Inflammatory macrophage treated with lipopolysaccharide for 4 hours (primary cell): ENCODE results near the gene DNAH12.
A peak's percentile ranks its signal among the peaks of the same experiment; 100 is the strongest.
"Not testable (repeated sequence)": the region's sequence is repeated elsewhere in the genome, so short reads cannot be mapped to it uniquely, and the experiment has no call there.

Experiments
- DNase-seq: peaks from one replicate; pipeline ENCODE4 v3.0.0-alpha.2; 2020

DNAH12 gene

DNA sequence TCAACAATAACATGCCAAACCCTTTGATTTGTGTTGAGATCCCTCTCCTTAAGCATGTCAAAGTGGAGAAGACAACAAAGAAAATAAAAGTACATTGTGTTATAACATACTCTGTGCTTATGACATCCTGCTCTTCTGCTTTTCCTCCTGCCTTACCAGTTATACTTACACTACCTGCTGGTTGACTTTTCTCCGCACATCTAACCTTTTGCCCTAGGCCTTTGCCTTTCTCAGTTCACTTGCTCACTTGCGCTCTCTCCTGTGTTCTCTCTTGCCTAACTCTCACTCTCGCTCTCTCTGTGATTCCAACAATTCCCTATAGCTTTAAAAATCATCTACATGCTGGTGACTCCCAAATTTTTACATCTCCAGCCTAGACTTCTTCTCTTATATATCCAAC is 5.7 kb downstream of the DNAH12 start:
- no peak for DNase-seq

GRCh38 chr3:57530071-57530608 is 14.0 kb downstream of the DNAH12 start:
- DNase-seq: no peak

- no peak for DNase-seq
Measured at GRCh38 chr3:57518276-57518915, 25.7 kb downstream of the DNAH12 start.

DNA sequence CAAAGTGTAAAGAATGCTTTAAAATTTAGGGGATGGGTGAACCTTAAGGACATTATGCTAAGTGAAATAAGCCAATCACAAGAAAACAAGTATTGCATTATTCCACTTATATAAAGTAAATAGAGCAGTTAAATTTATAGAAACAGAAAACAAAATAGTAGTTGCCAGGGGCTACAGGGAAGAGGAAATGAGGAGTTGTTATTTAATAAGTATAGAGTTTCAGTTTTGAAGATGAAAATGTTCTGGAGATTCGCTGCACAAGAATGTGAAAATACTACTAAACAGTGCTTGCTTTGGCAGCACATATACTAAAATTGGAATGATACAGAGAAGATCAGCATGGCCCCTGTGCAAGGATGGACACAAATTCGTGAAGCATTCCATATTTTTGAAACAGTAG is 32.0 kb downstream of the DNAH12 start:
- DNase-seq: no peak

DNA sequence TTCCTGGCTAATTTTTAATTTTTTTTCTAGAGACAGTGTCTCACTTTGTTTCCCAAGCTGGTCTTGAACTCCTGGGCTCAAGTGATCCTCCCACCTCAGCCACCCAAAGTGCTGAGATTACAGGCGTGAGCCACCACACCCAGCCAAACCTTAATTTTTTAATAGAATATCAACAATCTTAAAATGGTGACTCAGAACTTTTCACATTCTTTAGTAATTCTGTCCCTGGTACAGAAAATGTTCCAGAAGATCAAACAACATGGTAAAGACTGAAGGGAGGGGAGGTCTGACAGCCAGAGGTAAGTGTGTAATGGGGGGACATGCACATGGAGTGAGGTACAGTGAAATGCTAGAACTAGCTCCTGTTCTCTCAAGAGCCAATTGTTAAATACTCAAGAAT is 38.2 kb downstream of the DNAH12 start:
- no peak for DNase-seq

DNA sequence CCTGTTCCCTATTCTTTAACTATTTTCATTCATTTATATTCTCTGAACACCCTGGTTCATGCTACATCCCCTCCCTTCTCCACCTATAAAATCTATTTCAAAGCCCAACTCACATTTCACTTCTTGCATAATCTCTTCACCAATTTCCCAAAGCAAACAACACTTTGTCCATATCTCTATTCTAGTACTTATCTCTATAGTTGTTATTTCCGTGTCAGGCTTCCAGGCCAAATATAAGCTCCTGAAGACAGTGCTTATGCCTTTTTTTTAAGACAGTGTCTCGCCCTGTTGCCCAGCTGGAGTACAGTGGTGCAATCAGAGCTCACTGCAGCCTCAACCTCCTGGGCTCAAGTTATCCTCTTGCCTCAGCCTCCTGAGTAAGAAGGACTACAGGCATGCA is 43.6 kb downstream of the DNAH12 start:
- no peak for DNase-seq

- DNase-seq: no peak
Measured at GRCh38 chr3:57497904-57498303, 46.2 kb downstream of the DNAH12 start.

GRCh38 chr3:57484563-57484962 is 59.6 kb downstream of the DNAH12 start:
- DNase-seq: no peak

DNA sequence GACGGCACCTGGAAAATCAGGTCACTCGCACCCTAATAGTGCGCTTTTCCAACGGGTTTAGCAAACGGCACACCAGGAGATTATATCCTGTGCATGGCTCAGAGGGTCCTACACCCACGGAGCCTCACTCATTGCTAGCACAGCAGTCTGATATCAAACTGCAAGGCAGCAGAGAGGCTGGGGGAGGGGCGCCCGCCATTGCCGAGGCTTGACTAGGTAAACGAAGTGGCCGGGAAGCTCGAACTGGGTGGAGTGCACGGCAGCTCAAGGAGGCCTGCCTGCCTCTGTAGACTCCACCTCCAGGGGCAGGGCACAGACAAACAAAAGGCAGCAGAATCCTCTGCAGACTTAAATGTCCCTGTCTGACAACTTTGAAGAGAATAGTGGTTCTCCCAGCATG is 67.0 kb downstream of the DNAH12 start:
- DNase-seq: not testable (repeated sequence)

- no peak for DNase-seq
Measured at GRCh38 chr3:57464801-57465200, 79.3 kb downstream of the DNAH12 start.

GRCh38 chr3:57464011-57464410 is 80.1 kb downstream of the DNAH12 start:
- no peak for DNase-seq

- no peak for DNase-seq
Measured at GRCh38 chr3:57451150-57451846, 92.8 kb downstream of the DNAH12 start.

DNA sequence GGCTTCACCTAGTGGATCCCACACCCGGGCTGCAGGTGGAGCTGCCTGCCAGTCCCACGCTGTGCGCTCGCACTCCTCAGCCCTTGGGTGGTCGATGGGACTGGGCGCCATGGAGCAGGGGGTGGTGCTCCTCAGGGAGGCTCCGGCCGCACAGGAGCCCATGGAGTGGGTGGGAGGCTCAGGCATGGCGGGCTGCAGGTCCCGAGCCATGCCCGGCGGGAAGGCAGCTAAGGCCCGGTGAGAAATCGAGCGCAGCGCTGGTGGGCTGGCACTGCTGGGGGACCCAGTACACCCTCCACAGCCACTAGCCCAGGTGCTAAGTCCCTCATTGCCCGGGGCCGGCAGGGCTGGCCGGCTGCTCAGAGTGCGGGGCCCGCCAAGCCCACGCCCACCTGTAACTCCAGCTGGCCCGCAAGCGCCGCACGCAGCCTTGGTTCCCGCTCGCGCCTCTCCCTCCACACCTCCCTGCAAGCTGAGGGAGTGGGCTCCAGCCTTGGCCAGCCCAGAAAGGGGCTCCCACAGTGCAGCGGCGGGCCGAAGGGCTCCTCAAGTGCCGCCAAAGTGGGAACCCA is 94.8 kb downstream of the DNAH12 start:
- not testable (repeated sequence) for DNase-seq

GRCh38 chr3:57448489-57448888 is 95.7 kb downstream of the DNAH12 start:
- not testable (repeated sequence) for DNase-seq

DNA sequence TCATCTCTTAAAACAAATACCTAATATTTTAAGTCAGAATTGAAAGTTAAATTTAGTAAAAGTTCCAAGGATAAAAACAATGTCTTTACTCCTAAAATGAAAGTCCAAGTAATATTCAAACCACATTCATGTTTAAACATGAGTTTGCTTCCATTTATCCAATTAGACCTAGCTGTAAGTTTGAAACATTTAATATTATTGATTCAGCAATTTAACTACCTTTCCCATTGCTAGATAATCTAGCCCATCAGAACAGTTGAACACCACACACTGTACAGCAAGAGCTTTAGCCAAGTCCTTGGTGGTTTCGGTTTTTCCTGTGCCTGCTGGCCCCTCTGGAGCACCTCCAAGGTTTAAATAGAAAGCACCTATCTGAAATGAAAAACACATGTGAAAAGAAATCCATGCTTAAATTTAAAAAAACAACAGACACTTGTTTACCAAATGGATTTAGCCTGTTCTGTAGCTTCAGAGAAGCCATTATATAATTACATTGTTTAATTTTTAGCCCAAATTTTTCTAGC is 97.8 kb downstream of the DNAH12 start:
- DNase-seq: no peak

GRCh38 chr3:57444469-57444868 is 99.7 kb downstream of the DNAH12 start:
- DNase-seq: no peak

- DNase-seq: not testable (repeated sequence)
Measured at GRCh38 chr3:57440144-57440543, 104.0 kb downstream of the DNAH12 start.

- not testable (repeated sequence) for DNase-seq
Measured at GRCh38 chr3:57438460-57438859, 105.7 kb downstream of the DNAH12 start.

- DNase-seq: no peak
Measured at GRCh38 chr3:57436195-57436761, 107.9 kb downstream of the DNAH12 start.

GRCh38 chr3:57434041-57434440 is 110.1 kb downstream of the DNAH12 start:
- DNase-seq: peak; percentile 22

- no peak for DNase-seq
Measured at GRCh38 chr3:57423335-57423734, 120.8 kb downstream of the DNAH12 start.

GRCh38 chr3:57421336-57421735 is 122.8 kb downstream of the DNAH12 start:
- no peak for DNase-seq

DNA sequence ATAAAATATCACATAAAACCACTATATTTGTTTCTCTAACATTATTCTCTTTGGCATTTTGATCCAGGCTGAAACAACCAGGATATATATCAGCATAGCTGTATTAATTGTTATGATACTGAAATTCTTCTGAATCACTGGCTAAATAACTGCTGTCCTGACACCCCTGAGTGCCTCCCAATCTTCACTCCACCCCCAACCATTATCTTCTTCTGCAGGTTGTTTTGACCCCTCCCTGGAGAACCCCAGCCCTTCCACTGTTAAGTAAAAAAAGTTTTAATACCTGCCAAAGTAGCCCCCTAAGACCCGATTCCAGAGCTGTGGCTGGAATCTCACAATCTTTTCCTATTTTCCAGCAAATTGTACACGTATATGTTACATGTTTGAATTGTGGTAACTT is 124.1 kb downstream of the DNAH12 start:
- DNase-seq: no peak

- no peak for DNase-seq
Measured at GRCh38 chr3:57411715-57412114, 132.4 kb downstream of the DNAH12 start.
